Activated naive CD4-positive, alpha-beta T cell treated with anti-CD3 and anti-CD28 coated beads for 36 hours (primary cell): ENCODE measurements around the gene DCST1. TPM values are rescaled to one million over a fixed set of nuclear protein-coding genes. Genes with fewer than 3 reads are reported as not detected.
A peak's percentile ranks its signal among the peaks of the same experiment; 100 is the strongest.

Source experiments
- CTCF ChIA-PET: fragments of 350-600 bp; sonication (Branson Sonifier 250); formaldehyde crosslinking; loops from one replicate; lab custom pipeline; 2021; ENCODE audit warnings: antibody characterized with exemption; lab: Charles Lee
- DNase-seq: peaks from one replicate; pipeline ENCODE4 v3.0.0-alpha.2; 2020
- H3K27ac Mint-ChIP-seq: one replicate; pipeline ENCODE4 v1.8.0; 2021; ENCODE audit warnings: mild to moderate bottlenecking, mixed read lengths
- H3K27me3 Mint-ChIP-seq: one replicate; pipeline ENCODE4 v1.8.0; 2021; ENCODE audit warnings: low read depth, mixed read lengths
- H3K36me3 Mint-ChIP-seq: one replicate; pipeline ENCODE4 v1.8.0; 2021; ENCODE audit warnings: low read depth, mixed read lengths
- H3K4me1 Mint-ChIP-seq: one replicate; pipeline ENCODE4 v1.8.0; 2021; ENCODE audit warnings: low read depth, mixed read lengths
- H3K4me3 Mint-ChIP-seq: one replicate; pipeline ENCODE4 v1.8.0; 2021; ENCODE audit warnings: mild to moderate bottlenecking, moderate library complexity, mixed read lengths
- H3K9me3 Mint-ChIP-seq: one replicate; pipeline ENCODE4 v1.8.0; 2021; ENCODE audit warnings: mixed read lengths
- intact Hi-C: fragments of 100-400 bp; cut with micrococcal nuclease; formaldehyde crosslinking; loops from one replicate; pipeline ENCODE4 v1.15.1; 2023
- total RNA-seq, 2 experiments: library from RNA; stranded (reverse); gene quantifications; one replicate each; pipeline ENCODE4 v1.2.3, GENCODE V29; 2021

Gene DCST1
- total RNA-seq, 2 experiments from 2014 or later: not detected

DNA sequence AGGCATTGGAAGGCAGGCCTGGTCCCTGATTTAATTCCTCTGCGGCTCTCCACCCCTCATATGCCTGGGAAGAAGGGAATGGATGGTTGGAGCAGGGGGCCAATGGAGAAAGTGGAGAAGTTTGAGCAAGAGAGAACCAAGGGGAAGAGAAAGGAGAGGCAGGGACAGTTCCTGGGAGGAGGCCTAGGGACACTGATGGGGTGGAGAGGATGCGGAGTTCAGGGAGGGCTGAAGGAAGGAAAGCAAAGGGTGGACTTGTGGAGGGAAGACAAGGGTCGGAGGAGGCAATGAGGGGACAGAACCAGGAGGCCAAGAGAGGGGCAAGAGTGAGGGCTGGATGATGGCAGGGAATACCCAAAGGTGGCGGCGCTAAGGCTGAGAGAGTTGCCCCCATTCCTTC, 23.9 kb upstream of the DCST1 start:
- intact Hi-C loops: loop anchor here (1.0 to 10.0 kb wide), 4 partner anchors 8 to 1045 kb away; partner anchors contain the start of genes AQP10, ATP8B2, CREB3L4 and SLC39A1
- no peak for DNase-seq
- H3K27ac Mint-ChIP-seq: peak overlapping the region; percentile 98
- H3K4me3 Mint-ChIP-seq: peak overlapping the region; percentile 97
- H3K9me3 Mint-ChIP-seq: no peaks in the 10 kb centered on the region
- peaks cover 40% of the 10 kb centered on the region for H3K36me3 Mint-ChIP-seq
- H3K4me1 Mint-ChIP-seq: peaks cover 72% of the 10 kb centered on the region
- CTCF ChIA-PET: interaction anchor here (1.4 to 2.6 kb wide), 2 partner anchors 10 to 52 kb away, joined by 3 to 13 read pairs; no protein-coding TSS in a partner anchor
- H3K27me3 Mint-ChIP-seq: no peaks in the 10 kb centered on the region

DNA sequence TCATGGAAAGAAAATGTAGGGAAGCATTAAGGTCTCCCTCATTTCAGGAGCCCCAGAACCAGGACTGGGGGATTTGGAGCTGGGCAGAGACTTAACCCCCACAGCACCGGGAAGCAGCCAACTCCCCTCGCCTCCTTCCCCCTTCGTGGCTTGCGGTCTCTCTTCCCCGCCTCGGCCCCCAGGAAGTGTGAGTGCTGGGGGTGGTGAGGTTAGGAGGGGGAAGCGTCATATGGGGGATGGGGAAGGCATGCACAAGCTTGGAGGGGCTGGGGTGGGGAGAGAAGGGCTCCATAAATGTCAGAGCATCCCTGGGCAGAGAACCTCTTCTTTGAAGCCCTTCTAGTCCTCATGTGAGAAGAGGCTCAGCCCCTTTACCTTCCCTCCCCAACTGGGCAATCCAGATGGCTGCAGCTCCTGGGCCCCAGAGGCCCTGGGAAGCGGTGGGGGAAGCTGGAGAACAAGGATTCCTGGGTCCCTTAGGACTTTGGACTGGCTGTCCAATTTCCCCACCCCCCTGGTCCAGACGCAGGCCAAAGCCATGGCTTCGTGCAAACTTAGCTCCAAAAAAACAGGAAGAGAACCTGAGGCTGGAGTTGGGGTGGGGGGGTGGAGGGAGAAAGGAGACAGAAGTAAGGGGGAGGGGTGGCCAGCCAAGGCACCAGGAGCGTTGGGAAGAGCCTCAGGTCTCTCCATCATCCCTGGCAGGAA, 23.3 kb upstream of the DCST1 start:
- Mint-ChIP-seq H3K9me3 (no peaks in the 10 kb centered on the region), H3K4me3 (peak overlapping the region; percentile 97), H3K27ac (peak overlapping the region; percentile 98), H3K27me3 (no peaks in the 10 kb centered on the region), H3K4me1 (peaks cover 73% of the 10 kb centered on the region), H3K36me3 (peaks cover 40% of the 10 kb centered on the region)
- intact Hi-C loops: loop anchor here (1.0 kb wide), 1 partner anchor 9 kb away; no protein-coding TSS in a partner anchor
- peak; percentile 63 for DNase-seq
- CTCF ChIA-PET: interaction anchor here (0.7 to 2.6 kb wide), 4 partner anchors 9 to 40 kb away, joined by 3 to 13 read pairs (median 4); no protein-coding TSS in a partner anchor

DNA sequence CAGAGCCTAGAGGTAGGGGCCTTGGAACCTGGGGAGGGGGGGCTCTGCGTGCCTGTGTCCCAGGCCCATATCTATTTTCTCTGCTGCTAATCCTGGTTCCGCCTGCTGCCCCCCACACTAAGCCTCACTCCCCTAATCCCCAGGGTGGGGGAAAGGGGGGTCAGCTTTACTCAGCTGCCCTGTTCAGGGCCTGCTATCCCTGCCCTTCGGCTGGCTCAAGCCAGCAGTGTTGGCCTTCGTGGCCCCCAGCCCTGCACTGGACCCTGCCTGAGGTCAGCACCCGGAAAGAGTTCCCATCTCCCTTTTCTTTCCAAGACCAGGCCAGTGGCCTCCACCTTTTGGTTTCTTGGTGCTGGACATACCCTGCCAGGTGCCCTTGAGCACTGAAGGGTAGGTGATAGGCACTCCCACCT, 22.6 kb upstream of the DCST1 start:
- H3K27me3 Mint-ChIP-seq: no peaks in the 10 kb centered on the region
- CTCF ChIA-PET: interaction anchor here (0.7 to 2.6 kb wide), 4 partner anchors 9 to 40 kb away, joined by 3 to 13 read pairs (median 4); no protein-coding TSS in a partner anchor
- intact Hi-C loops: no loop called here
- peak overlapping the region; percentile 98 for H3K27ac Mint-ChIP-seq
- peaks cover 73% of the 10 kb centered on the region for H3K4me1 Mint-ChIP-seq
- no peak for DNase-seq
- peaks cover 47% of the 10 kb centered on the region for H3K36me3 Mint-ChIP-seq
- H3K9me3 Mint-ChIP-seq: no peaks in the 10 kb centered on the region
- H3K4me3 Mint-ChIP-seq: peak overlapping the region; percentile 97

DNA sequence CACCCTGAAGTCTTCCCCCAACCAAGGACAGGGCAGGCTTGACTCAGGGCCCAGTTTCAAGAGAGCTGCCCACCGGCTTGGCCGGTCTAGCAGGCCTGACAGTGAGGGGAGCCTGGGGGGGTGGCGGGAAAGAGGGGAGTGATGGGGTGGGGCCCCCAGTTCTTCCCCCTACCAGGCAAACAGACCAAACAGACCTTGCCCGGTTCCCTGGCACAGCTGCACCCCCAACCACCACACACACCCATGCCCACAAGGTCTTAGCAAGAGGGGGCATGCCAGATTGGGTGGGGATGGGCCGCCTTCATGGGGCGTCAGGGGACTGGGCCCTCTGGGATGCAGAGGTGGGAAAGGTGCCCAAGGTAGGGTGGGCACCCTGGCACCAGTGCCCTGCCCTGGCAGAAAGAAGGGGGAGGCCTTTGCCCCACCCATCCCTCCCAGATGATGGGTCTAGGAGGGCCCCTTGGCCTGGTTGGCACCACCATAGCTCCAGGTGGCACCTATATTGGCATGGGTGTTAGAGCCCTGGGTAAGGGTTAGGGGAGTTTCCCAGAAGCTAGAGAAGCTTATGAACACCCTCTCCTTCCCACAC, 22.1 kb upstream of the DCST1 start:
- Mint-ChIP-seq H3K36me3 (peaks cover 52% of the 10 kb centered on the region), H3K27me3 (no peaks in the 10 kb centered on the region), H3K9me3 (no peaks in the 10 kb centered on the region), H3K4me3 (peak overlapping the region; percentile 97), H3K4me1 (peaks cover 73% of the 10 kb centered on the region), H3K27ac (peak overlapping the region; percentile 98)
- intact Hi-C loops: no loop called here
- CTCF ChIA-PET: interaction anchor here (0.9 to 2.6 kb wide), 2 partner anchors 8 to 12 kb away, joined by 3 to 13 read pairs; no protein-coding TSS in a partner anchor
- no peak for DNase-seq

DNA sequence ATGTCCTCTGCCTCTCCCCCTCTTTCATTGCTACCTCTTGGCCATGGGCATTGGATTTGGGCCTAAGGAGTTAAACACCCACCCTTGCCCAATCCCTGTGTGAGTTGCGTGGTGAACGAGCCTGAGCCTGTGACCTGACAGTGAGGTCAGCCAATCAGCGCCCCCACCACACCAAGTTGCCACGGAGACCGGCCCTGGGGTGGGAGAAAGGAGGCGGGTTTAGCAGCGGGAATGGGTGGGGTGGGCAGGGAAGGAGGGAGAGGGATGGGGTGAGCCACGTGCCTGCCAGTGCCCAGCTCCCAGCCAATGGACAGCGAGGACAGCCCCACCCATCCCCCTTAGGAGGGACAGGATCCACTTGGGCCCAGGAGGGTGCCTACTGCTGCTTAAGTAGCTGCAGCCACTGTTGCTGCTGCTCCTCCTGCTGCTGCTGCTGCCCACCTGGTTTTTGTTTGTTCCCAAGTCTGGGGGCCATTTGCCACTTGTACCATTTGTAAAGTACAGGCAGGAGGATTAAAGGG, 21.5 kb upstream of the DCST1 start:
- peaks cover 68% of the 10 kb centered on the region for H3K4me1 Mint-ChIP-seq
- peak; percentile 71 for DNase-seq
- peak overlapping the region; percentile 89 for H3K27ac Mint-ChIP-seq
- H3K4me3 Mint-ChIP-seq: peak overlapping the region; percentile 97
- intact Hi-C loops: no loop called here
- CTCF ChIA-PET: interaction anchor here (0.8 to 2.7 kb wide), 6 partner anchors 9 to 73 kb away, joined by 3 to 9 read pairs (median 3); partner anchors contain the start of gene PBXIP1
- no peaks in the 10 kb centered on the region for H3K27me3 Mint-ChIP-seq
- H3K36me3 Mint-ChIP-seq: peaks cover 55% of the 10 kb centered on the region
- H3K9me3 Mint-ChIP-seq: no peaks in the 10 kb centered on the region

DNA sequence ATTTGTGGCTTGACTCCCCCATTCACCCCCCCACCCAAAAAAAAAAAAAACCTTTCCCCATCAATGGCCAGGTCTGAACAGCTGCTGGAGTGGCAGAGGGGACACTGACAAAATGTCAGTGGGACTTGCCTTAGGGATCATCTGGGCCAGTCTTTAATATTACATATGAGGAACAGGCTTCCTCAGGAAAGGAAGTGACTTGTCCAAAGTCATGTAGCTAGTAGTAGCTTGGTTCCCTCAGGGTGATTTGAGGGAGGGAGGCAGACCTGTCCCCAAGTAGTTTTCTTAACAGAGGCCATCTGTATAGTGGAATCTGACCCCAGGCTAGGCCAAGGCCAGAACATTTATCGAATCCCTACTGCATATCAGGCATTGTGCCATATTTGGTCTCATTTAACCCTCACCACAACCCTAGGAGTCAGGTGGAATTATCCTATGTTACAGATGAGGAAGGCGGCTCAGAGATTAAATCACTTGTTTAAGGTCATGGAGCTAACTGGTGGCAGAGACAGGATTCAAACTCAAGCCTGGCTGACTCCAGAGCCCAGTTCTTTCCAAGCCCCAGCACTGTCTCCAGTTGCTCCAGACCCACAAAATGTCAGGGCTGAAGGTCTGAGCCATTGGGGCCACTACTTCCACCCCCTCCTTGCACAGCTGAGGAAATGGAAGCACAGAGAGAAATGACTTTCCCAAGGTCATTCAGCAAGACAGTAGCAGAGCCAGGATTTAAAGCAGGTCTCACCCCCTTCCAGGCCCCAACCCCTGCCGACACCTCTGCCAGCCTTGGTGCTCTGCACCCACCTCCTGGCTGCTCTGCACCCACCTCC, 20.6 kb upstream of the DCST1 start:
- no peak for DNase-seq
- Mint-ChIP-seq H3K36me3 (peaks cover 55% of the 10 kb centered on the region), H3K9me3 (no peaks in the 10 kb centered on the region), H3K4me3 (peak overlapping the region; percentile 25), H3K27ac (peak overlapping the region; percentile 89), H3K4me1 (peaks cover 66% of the 10 kb centered on the region), H3K27me3 (no peaks in the 10 kb centered on the region)
- CTCF ChIA-PET: interaction anchor here (0.6 to 2.7 kb wide), 10 partner anchors 10 to 357 kb away, joined by 3 to 9 read pairs (median 3); partner anchors contain the start of gene PBXIP1
- intact Hi-C loops: no loop called here

DNA sequence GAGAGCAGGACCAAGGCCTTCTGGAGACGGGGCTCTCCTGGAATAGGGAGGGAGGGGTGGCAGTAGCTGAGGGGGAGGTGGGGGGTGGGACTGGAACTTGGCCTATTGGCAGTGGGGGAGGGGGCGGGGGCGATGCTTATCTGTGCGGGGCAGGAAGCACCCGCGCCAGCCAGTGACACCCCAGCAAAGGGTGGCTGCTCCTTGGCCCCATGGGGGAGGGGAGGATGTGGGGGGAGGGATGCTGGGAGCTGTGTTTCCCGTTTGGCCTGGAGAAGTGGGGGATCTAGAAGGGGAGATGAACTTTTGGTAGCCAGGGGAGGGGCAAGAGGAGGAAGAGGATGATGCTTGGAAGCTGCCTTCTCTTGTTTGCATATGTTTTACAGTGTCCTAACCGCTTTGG, 20.0 kb upstream of the DCST1 start:
- peak overlapping the region; percentile 89 for H3K27ac Mint-ChIP-seq
- peak overlapping the region; percentile 42 for H3K4me3 Mint-ChIP-seq
- CTCF ChIA-PET: interaction anchor here (1.0 to 2.7 kb wide), 6 partner anchors 10 to 78 kb away, joined by 3 to 9 read pairs (median 4); partner anchors contain the start of gene FLAD1
- DNase-seq: peak; percentile 45
- intact Hi-C loops: no loop called here
- no peaks in the 10 kb centered on the region for H3K9me3 Mint-ChIP-seq
- no peaks in the 10 kb centered on the region for H3K27me3 Mint-ChIP-seq
- H3K4me1 Mint-ChIP-seq: peaks cover 68% of the 10 kb centered on the region
- peaks cover 55% of the 10 kb centered on the region for H3K36me3 Mint-ChIP-seq

DNA sequence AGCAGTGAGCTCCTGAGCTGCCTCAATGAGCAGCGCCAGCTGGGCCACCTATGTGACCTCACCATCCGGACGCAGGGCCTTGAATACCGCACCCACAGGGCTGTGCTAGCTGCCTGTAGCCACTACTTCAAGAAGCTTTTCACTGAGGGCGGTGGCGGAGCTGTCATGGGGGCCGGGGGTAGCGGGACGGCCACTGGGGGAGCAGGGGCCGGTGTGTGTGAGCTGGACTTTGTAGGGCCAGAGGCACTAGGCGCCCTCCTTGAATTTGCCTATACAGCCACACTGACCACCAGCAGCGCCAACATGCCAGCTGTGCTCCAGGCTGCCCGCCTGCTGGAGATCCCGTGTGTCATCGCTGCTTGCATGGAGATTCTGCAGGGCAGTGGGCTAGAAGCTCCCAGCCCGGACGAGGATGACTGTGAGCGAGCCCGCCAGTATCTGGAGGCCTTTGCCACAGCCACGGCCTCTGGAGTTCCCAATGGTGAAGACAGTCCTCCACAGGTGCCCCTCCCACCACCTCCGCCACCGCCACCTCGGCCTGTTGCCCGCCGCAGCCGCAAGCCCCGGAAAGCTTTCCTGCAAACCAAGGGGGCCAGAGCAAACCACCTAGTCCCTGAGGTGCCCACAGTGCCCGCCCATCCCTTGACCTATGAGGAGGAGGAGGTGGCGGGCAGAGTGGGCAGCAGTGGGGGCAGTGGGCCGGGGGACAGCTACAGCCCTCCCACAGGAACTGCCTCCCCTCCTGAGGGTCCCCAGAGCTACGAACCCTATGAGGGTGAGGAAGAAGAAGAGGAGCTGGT, 18.7 kb upstream of the DCST1 start:
- Mint-ChIP-seq H3K36me3 (peaks cover 47% of the 10 kb centered on the region), H3K27ac (no peak overlapping the region), H3K4me1 (peaks cover 80% of the 10 kb centered on the region), H3K4me3 (no peak overlapping the region), H3K27me3 (no peaks in the 10 kb centered on the region), H3K9me3 (no peaks in the 10 kb centered on the region)
- DNase-seq: no peak
- intact Hi-C loops: no loop called here
- CTCF ChIA-PET: interaction anchor here (0.9 to 3.6 kb wide), 13 partner anchors 9 to 79 kb away, joined by 3 to 37 read pairs (median 4); partner anchors contain the start of genes ADAM15 and FLAD1

DNA sequence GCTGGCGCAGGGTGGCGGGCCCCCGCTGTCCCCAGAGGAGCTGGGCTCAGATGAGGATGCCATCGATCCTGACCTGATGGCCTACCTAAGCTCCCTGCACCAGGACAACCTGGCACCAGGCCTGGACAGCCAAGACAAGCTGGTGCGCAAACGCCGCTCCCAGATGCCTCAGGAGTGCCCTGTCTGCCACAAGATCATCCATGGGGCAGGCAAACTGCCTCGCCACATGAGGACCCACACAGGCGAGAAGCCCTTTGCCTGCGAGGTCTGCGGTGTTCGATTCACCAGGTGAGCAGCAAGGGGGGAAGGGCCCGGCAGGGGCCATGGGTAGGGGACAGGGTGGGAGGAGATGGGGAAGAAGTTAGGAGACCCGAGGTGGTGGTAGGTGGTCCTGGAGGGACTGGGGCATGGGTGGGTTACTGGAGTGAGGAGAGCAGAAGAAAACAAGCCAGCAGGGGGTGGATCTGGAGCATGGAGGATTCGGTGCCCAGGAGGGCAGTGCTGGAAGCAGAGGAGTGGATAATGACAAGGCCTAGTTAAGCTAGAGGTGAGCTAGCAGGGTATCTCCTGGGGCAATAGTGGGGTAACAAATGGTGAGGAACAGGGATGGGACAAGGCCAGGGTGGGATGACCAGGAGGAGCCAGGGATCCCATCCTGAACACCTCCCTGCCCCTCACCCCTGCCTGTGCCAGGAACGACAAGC, 17.9 kb upstream of the DCST1 start:
- Mint-ChIP-seq H3K9me3 (no peaks in the 10 kb centered on the region), H3K27me3 (no peaks in the 10 kb centered on the region), H3K4me3 (peak overlapping the region; percentile 40), H3K4me1 (peaks cover 78% of the 10 kb centered on the region), H3K36me3 (peaks cover 41% of the 10 kb centered on the region), H3K27ac (peak overlapping the region; percentile 85)
- DNase-seq: peak; percentile 18
- CTCF ChIA-PET: interaction anchor here (1.2 to 4.1 kb wide), 13 partner anchors 8 to 69 kb away, joined by 3 to 37 read pairs (median 4); partner anchors contain the start of genes ADAM15, FLAD1 and ZBTB7B
- intact Hi-C loops: loop anchor here (2.0 kb wide), 2 partner anchors 35 to 69 kb away; partner anchors contain the start of gene ADAM15

DNA sequence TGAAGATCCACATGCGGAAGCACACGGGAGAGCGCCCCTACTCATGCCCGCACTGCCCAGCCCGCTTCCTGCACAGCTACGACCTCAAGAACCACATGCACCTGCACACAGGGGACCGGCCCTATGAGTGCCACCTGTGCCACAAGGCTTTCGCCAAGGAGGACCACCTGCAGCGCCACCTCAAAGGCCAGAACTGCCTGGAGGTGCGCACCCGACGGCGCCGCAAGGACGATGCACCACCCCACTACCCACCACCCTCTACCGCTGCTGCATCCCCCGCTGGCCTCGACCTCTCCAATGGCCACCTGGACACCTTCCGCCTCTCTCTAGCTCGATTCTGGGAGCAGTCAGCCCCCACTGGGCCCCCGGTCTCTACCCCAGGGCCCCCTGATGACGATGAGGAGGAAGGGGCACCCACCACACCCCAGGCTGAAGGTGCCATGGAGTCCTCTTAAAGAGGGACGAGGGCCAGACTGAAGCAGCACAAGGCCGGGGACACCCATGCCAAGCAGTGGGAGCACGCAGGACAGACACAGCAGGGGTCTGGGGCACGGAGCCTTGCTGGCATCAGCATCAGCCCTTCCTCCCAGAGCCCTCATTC, 17.3 kb upstream of the DCST1 start:
- H3K27me3 Mint-ChIP-seq: no peaks in the 10 kb centered on the region
- intact Hi-C loops: loop anchor here (2.0 kb wide), 2 partner anchors 34 to 68 kb away; partner anchors contain the start of gene ADAM15
- peak overlapping the region; percentile 85 for H3K27ac Mint-ChIP-seq
- no peaks in the 10 kb centered on the region for H3K9me3 Mint-ChIP-seq
- CTCF ChIA-PET: interaction anchor here (0.7 to 4.1 kb wide), 18 partner anchors 8 to 157 kb away, joined by 3 to 37 read pairs (median 4); partner anchors contain the start of genes ADAM15, FLAD1, KRTCAP2 and PMVK
- DNase-seq: peak; percentile 63
- peaks cover 36% of the 10 kb centered on the region for H3K36me3 Mint-ChIP-seq
- H3K4me3 Mint-ChIP-seq: peak overlapping the region; percentile 40
- H3K4me1 Mint-ChIP-seq: peaks cover 73% of the 10 kb centered on the region
